Esophagus (tissue), 2 donors: ENCODE measurements around the gene MAPK1. TPM values are rescaled to one million over a fixed set of nuclear protein-coding genes. Genes with fewer than 3 reads are reported as not detected.
"Not testable (repeated sequence)": the region's sequence is repeated elsewhere in the genome, so short reads cannot be mapped to it uniquely, and the experiment has no call there.

Source experiments
- H3K27ac ChIP-seq, 2 donors: one replicate each; pipeline ENCODE4 v1.5.1; 2013; ENCODE audit warnings: low read depth in 2 of 2, mild to moderate bottlenecking in 2 of 2, inconsistent platforms in 1 of 2, low read length in 1 of 2, moderate library complexity in 1 of 2
- H3K27me3 ChIP-seq, 2 donors: one replicate each; pipeline ENCODE4 v1.6.1; 2013; ENCODE audit warnings: low read length in 2 of 2, control low read depth in 1 of 2, mild to moderate bottlenecking in 1 of 2; ENCODE audit not compliant: insufficient read depth in 2 of 2, control insufficient read depth in 1 of 2
- H3K36me3 ChIP-seq, 2 donors: one replicate each; pipeline ENCODE4 v1.6.1; 2013; ENCODE audit warnings: low read length in 1 of 2; ENCODE audit not compliant: control insufficient read depth in 2 of 2, insufficient read depth in 2 of 2
- H3K4me1 ChIP-seq, 2 donors: one replicate each; pipeline ENCODE4 v1.6.1; 2013; ENCODE audit warnings: low read length in 1 of 2; ENCODE audit not compliant: control insufficient read depth in 2 of 2, insufficient read depth in 2 of 2
- H3K4me3 ChIP-seq, 2 donors: one replicate each; pipeline ENCODE4 v1.5.1; 2013; ENCODE audit warnings: low read length in 2 of 2, mild to moderate bottlenecking in 2 of 2, low read depth in 1 of 2, moderate library complexity in 1 of 2
- H3K9me3 ChIP-seq, 2 donors: one replicate each; pipeline ENCODE4 v1.6.1; 2013; ENCODE audit warnings: mild to moderate bottlenecking in 2 of 2, low read depth in 1 of 2, low read length in 1 of 2, moderate library complexity in 1 of 2; ENCODE audit not compliant: control insufficient read depth in 2 of 2, insufficient read depth in 1 of 2
- WGBS, 2 donors: extraction: QIAGEN DNeasy Blood & Tissue Kit; methylation state at CpG; one replicate each; pipeline ENCODE4 v1.1.7; 2013; 5-methylcytosine and 5-hydroxymethylcytosine counted together
- polyA plus RNA-seq, 2 donors: library from polyadenylated mRNA; stranded (reverse); fragments of 200-250 nt; gene quantifications; one replicate each; pipeline ENCODE4 v1.2.3, GENCODE V29; 2013
- donor health status: healthy with polysubstance abuse.
- donor health status: Bipolar disorder and iron deficiency.

The MAPK1 gene
- polyA plus RNA-seq, 2 donors, result 10.0 to 17.4 TPM

- Histone ChIP-seq H3K27ac (no peak overlapping the region), H3K4me3 (no peak overlapping the region), H3K36me3 (no peaks in the 10 kb centered on the region), H3K27me3 (no peaks in the 10 kb centered on the region), H3K9me3 (no peaks in the 10 kb centered on the region), H3K4me1 (peaks cover 0 to 4% of the 10 kb centered on the region in 2 donors)
- 93 to 98% methylated on average over 2 of the region's 2 CpGs for WGBS, 2 donors
These were observed 51.5 kb downstream of the MAPK1 start for GRCh38 chr22:21815958-21816357.

GRCh38 chr22:21815357-21815756 lies 52.1 kb downstream of the MAPK1 start:
- no peak overlapping the region for H3K27ac ChIP-seq
- 96 to 98% methylated on average over 3 of the region's 3 CpGs for WGBS, 2 donors
- peaks cover 0 to 4% of the 10 kb centered on the region in 2 donors for H3K4me1 ChIP-seq
- no peaks in the 10 kb centered on the region for H3K36me3 ChIP-seq
- H3K9me3 ChIP-seq, result no peaks in the 10 kb centered on the region
- no peak overlapping the region for H3K4me3 ChIP-seq
- H3K27me3 ChIP-seq, result no peaks in the 10 kb centered on the region

GRCh38 chr22:21811982-21812381 lies 55.5 kb downstream of the MAPK1 start:
- H3K4me1 ChIP-seq, result peaks cover 0 to under 1% of the 10 kb centered on the region in 2 donors
- H3K4me3 ChIP-seq, result no peak overlapping the region
- H3K36me3 ChIP-seq, result no peaks in the 10 kb centered on the region
- H3K27ac ChIP-seq, result no peak overlapping the region
- 94 to 95% methylated on average over 1 of the region's 1 CpG for WGBS, 2 donors
- H3K9me3 ChIP-seq, result no peaks in the 10 kb centered on the region
- no peaks in the 10 kb centered on the region for H3K27me3 ChIP-seq

GRCh38 chr22:21807544-21808529 lies 59.6 kb downstream of the MAPK1 start:
- H3K27ac ChIP-seq, result no peak overlapping the region
- H3K4me3 ChIP-seq, result no peak overlapping the region
- H3K27me3 ChIP-seq, result no peaks in the 10 kb centered on the region
- no peaks in the 10 kb centered on the region for H3K4me1 ChIP-seq
- no peaks in the 10 kb centered on the region for H3K9me3 ChIP-seq
- 37% methylated on average over 6 of the region's 6 CpGs for WGBS, 2 donors
- H3K36me3 ChIP-seq, result peaks cover 0 to 12% of the 10 kb centered on the region in 2 donors

GRCh38 chr22:21805325-21805724 lies 62.1 kb downstream of the MAPK1 start:
- not testable (repeated sequence) for H3K4me3 ChIP-seq, H3K27me3 ChIP-seq, H3K4me1 ChIP-seq, H3K9me3 ChIP-seq, H3K27ac ChIP-seq
- H3K36me3 ChIP-seq, result peaks cover 4 to 20% of the 10 kb centered on the region in 2 donors
- WGBS, 2 donors, result 92 to 98% methylated on average over 8 of the region's 8 CpGs

- Histone ChIP-seq H3K4me3 (no peak overlapping the region), H3K27me3 (no peaks in the 10 kb centered on the region), H3K9me3 (no peaks in the 10 kb centered on the region), H3K36me3 (peaks cover 4 to 22% of the 10 kb centered on the region in 2 donors), H3K27ac (no peak overlapping the region), H3K4me1 (no peaks in the 10 kb centered on the region)
- WGBS, 2 donors, result 87 to 92% methylated on average over 6 of the region's 6 CpGs
These were observed 63.6 kb downstream of the MAPK1 start for GRCh38 chr22:21803811-21804249.

- Histone ChIP-seq H3K27me3 (no peaks in the 10 kb centered on the region), H3K9me3 (no peaks in the 10 kb centered on the region), H3K4me3 (no peak overlapping the region), H3K4me1 (no peaks in the 10 kb centered on the region), H3K36me3 (peaks cover 6 to 30% of the 10 kb centered on the region in 2 donors), H3K27ac (no peak overlapping the region)
- WGBS, 2 donors, result 97 to 100% methylated on average over 1 of the region's 1 CpG
These were observed 64.8 kb downstream of the MAPK1 start for GRCh38 chr22:21802673-21803072.

- WGBS, 2 donors, result 96% methylated on average over 9 of the region's 9 CpGs
- no peak overlapping the region for H3K4me3 ChIP-seq
- no peaks in the 10 kb centered on the region for H3K27me3 ChIP-seq
- H3K36me3 ChIP-seq, result peaks cover 6 to 30% of the 10 kb centered on the region in 2 donors
- no peak overlapping the region for H3K27ac ChIP-seq
- H3K9me3 ChIP-seq, result no peaks in the 10 kb centered on the region
- no peaks in the 10 kb centered on the region for H3K4me1 ChIP-seq
These were observed 65.4 kb downstream of the MAPK1 start for GRCh38 chr22:21802056-21802455.

- H3K4me3 ChIP-seq, H3K4me1 ChIP-seq, H3K27ac ChIP-seq, H3K9me3 ChIP-seq, H3K27me3 ChIP-seq: not testable (repeated sequence)
- 98 to 100% methylated on average over 7 of the region's 7 CpGs for WGBS, 2 donors
- peaks cover 6 to 30% of the 10 kb centered on the region in 2 donors for H3K36me3 ChIP-seq
These were observed 66.2 kb downstream of the MAPK1 start for GRCh38 chr22:21801304-21801644.
